B cell (primary cell): Measurements from ENCODE around the gene ELK4. TPM values are rescaled to one million over a fixed set of nuclear protein-coding genes. Genes with fewer than 3 reads are reported as not detected.

Source experiments
- ATAC-seq: fragments of 200-7000 bp; cut with Tn5 transposase; one replicate; pipeline ENCODE4 v1.10.0; 2021; ENCODE audit warnings: low read depth, mild to moderate bottlenecking, moderate number of reproducible peaks, moderate library complexity
- CTCF ChIA-PET: fragments of 350-600 bp; sonication (Branson Sonifier 250); formaldehyde crosslinking; loops from one replicate; lab custom pipeline; 2021; ENCODE audit warnings: antibody characterized with exemption, inconsistent platforms; lab: Charles Lee
- POLR2A ChIA-PET: fragments of 350-600 bp; sonication (Branson Sonifier 250); formaldehyde crosslinking; loops from one replicate; lab custom pipeline; 2021; ENCODE audit warnings: antibody characterized with exemption; lab: Charles Lee
- DNase-seq: peaks from one replicate; pipeline ENCODE4 v3.0.0; 2013
- H2AFZ ChIP-seq: 2 replicates; pipeline ENCODE4 v1.6.1; 2012; ENCODE audit warnings: mild to moderate bottlenecking, low read depth, low read length; ENCODE audit not compliant: insufficient read depth, poor library complexity, severe bottlenecking
- H3K27ac ChIP-seq, 2 donors: 1 replicate in 1 of 2; 2 replicates in 1 of 2; pipeline ENCODE4 v1.5.1; 2012 to 2013; ENCODE audit warnings: low read length in 2 of 2, mild to moderate bottlenecking in 2 of 2, moderate library complexity in 1 of 2
- H3K27me3 ChIP-seq, 4 experiments: fragments of 200-600 bp in 1 of 4; sonication (generic) in 1 of 4; replicated peaks in 1 of 4; 1 replicate in 2 of 4; 2 replicates in 2 of 4; pipeline versions ENCODE4 v1.6.1 to v1.7.0; 2013 to 2016; ENCODE audit warnings: low read length in 3 of 4, mild to moderate bottlenecking in 2 of 4, mixed read lengths in 1 of 4, moderate library complexity in 1 of 4; ENCODE audit not compliant: insufficient read depth in 4 of 4, control insufficient read depth in 3 of 4; ENCODE audit errors: control extremely low read depth in 1 of 4
- H3K36me3 ChIP-seq, 2 experiments: replicated peaks in 1 of 2; 1 replicate in 1 of 2; 2 replicates in 1 of 2; pipeline versions ENCODE4 v1.6.1 to v1.7.1; 2013; ENCODE audit warnings: low read length in 1 of 2; ENCODE audit not compliant: insufficient read depth in 2 of 2, control insufficient read depth in 1 of 2; ENCODE audit errors: control extremely low read depth in 1 of 2, extremely low read depth in 1 of 2
- H3K4me1 ChIP-seq, 2 donors: fragments of 200-600 bp in 1 of 2; sonication (generic) in 1 of 2; 1 replicate in 1 of 2; 2 replicates in 1 of 2; pipeline versions ENCODE4 v1.5.1 to v1.6.1; 2013 to 2017; ENCODE audit warnings: low read length in 2 of 2; ENCODE audit not compliant: control insufficient read depth in 2 of 2, insufficient read depth in 2 of 2
- H3K4me2 ChIP-seq: replicated peaks from 2 replicates; pipeline ENCODE3; 2012; ENCODE audit warnings: mild to moderate bottlenecking, low read depth, low read length; ENCODE audit not compliant: poor library complexity, severe bottlenecking
- H3K4me3 ChIP-seq, 5 experiments: fragments of 200-600 bp in 1 of 5; sonication (generic) in 1 of 5; 1 replicate in 3 of 5; 2 replicates in 2 of 5; pipeline versions ENCODE4 v1.5.1 to v1.7.0; 2011 to 2016; ENCODE audit warnings: low read length in 4 of 5, mild to moderate bottlenecking in 4 of 5, low read depth in 2 of 5, control low read depth in 1 of 5, moderate library complexity in 1 of 5; ENCODE audit not compliant: insufficient read depth in 1 of 5; ENCODE audit errors: control extremely low read depth in 1 of 5, extremely low read depth in 1 of 5
- H3K79me2 ChIP-seq: fragments of 200-600 bp; sonication (generic); one replicate; pipeline ENCODE4 v1.6.0; 2016; ENCODE audit warnings: low read length; ENCODE audit not compliant: control insufficient read depth, insufficient read depth
- H3K9ac ChIP-seq: fragments of 200-600 bp; sonication (generic); 2 replicates; pipeline ENCODE4 v1.6.1; 2017; ENCODE audit warnings: mild to moderate bottlenecking, low read length, moderate library complexity
- H3K9me3 ChIP-seq, 3 donors: one replicate each; pipeline versions ENCODE4 v1.6.1 to v1.7.1; 2013; ENCODE audit warnings: low read length in 2 of 3; ENCODE audit not compliant: control insufficient read depth in 2 of 3, insufficient read depth in 1 of 3; ENCODE audit errors: control extremely low read depth in 1 of 3
- H4K20me1 ChIP-seq: 2 replicates; pipeline ENCODE4 v1.6.0; 2012; ENCODE audit warnings: mild to moderate bottlenecking, low read length; ENCODE audit not compliant: insufficient read depth, control insufficient read depth, poor library complexity, severe bottlenecking
- H3K27ac Mint-ChIP-seq: one replicate; pipeline ENCODE4 v1.8.0; 2021; ENCODE audit warnings: mixed read lengths
- H3K27me3 Mint-ChIP-seq: one replicate; pipeline ENCODE4 v1.8.0; 2021; ENCODE audit warnings: mixed read lengths
- H3K4me1 Mint-ChIP-seq: one replicate; pipeline ENCODE4 v1.8.0; 2021; ENCODE audit warnings: mixed read lengths
- H3K4me3 Mint-ChIP-seq: one replicate; pipeline ENCODE4 v1.8.0; 2021; ENCODE audit warnings: mixed read lengths
- H3K9me3 Mint-ChIP-seq: one replicate; pipeline ENCODE4 v1.8.0; 2022; ENCODE audit warnings: mixed read lengths; ENCODE audit not compliant: insufficient read depth
- CTCF ChIP-seq: fragments of 200-600 bp; IDR thresholded peaks from one replicate; pipeline ENCODE4 v1.8.0; 2022; ENCODE audit warnings: antibody characterized with exemption, mild to moderate bottlenecking
- EZH2 ChIP-seq: IDR thresholded peaks from 2 replicates; pipeline ENCODE4 v1.6.1; 2012; ENCODE audit warnings: borderline replicate concordance, low read depth, mild to moderate bottlenecking, moderate library complexity, low read length; ENCODE audit not compliant: insufficient read depth, poor library complexity, severe bottlenecking
- WGBS: methylation state at CpG from one replicate; pipeline ENCODE4 v1.1.5; 2013; ENCODE audit warnings: missing lambda C conversion rate; ENCODE audit not compliant: insufficient coverage; 5-methylcytosine and 5-hydroxymethylcytosine counted together
- intact Hi-C: fragments of 100-400 bp; cut with micrococcal nuclease; formaldehyde crosslinking; loops from one replicate; pipeline ENCODE4 v1.10.0; 2022
- polyA plus RNA-seq: library from polyadenylated mRNA; depleted of rRNA; stranded (reverse); fragments of >200 nt; gene quantifications from 2 replicates; pipeline ENCODE4 v1.2.3, GENCODE V29; 2012
- total RNA-seq, 2 donors: library from RNA; stranded (reverse); fragments of 120-200 nt in 1 of 2; gene quantifications; 1 replicate in 1 of 2; 2 replicates in 1 of 2; pipeline versions ENCODE4 v1.2.3 to v1.2.4, GENCODE V29; 2013 to 2022

ELK4 gene
- total and polyA plus RNA-seq, 2 donors (not counting 1 experiment from before 2014, with no cell fraction given): 11.0 to 151 TPM

DNA sequence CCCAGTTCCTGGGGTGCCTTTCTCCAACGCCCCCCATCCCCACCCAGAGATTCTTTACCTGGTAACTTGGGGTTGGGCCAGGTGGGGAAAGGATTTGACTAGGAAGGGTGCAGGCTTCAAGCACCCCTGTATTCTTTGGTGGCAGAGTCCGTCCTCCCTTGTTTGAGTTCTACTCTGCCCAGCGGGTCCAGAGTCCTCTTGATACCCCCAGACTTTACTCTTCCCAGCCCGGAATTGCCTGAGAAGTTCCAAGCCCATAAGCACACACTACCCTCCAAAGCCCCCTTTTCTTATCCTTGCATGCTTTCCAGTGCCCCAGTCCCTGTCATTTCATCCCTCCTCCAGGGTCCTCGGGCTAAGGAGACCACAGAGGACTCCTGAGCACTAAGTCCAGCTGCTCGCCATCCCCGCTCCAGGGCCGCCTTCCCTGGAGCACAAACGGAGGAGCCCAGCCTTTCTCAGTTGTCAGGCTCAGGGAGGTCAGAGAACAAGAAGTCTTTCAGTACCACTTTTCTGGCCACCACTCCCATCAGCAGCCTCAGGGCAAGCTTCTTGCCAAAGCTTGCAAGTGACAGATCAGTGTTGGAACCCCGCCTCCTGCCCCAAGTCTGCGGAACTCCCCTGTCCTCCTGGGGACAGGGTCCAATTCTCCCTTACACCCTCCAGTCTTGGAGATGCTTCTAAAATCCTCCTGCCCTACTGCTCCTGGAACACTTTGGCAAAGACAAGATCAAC lies 36.3 kb upstream of the ELK4 start:
- DNase-seq (peak; percentile 47), ATAC-seq (no peak)
- CTCF ChIA-PET: interaction anchor here (0.9 to 23.2 kb wide), 11 partner anchors 9 to 309 kb away, joined by 3 to 943 read pairs (median 5); partner anchors contain the start of gene SLC45A3
- peak overlapping the region; percentile 54 for H3K9ac ChIP-seq
- H3K79me2 ChIP-seq: peaks cover 51% of the 10 kb centered on the region
- Mint-ChIP-seq H3K27ac (peak overlapping the region; percentile 88), H3K4me3 (peak overlapping the region; percentile 74), H3K9me3 (no peaks in the 10 kb centered on the region), H3K27me3 (no peaks in the 10 kb centered on the region), H3K4me1 (peaks cover 78% of the 10 kb centered on the region)
- H3K9me3 ChIP-seq: no peaks in the 10 kb centered on the region
- peak overlapping the region; percentile 83 for H3K4me2 ChIP-seq
- peaks cover 0 to 7% of the 10 kb centered on the region in 2 experiments for H3K36me3 ChIP-seq
- no peak overlapping the region for H2AFZ ChIP-seq
- intact Hi-C loops: loop anchor here (2.0 kb wide), 2 partner anchors 43 to 81 kb away; no protein-coding TSS in a partner anchor
- no peaks in the 10 kb centered on the region for H4K20me1 ChIP-seq
- 88% methylated on average over 10 of the region's 11 CpGs for WGBS
- POLR2A ChIA-PET: interaction anchor here (0.8 to 1.7 kb wide), 3 partner anchors 12 to 347 kb away, joined by 3 to 9 read pairs (median 3); partner anchors contain the start of gene SLC45A3
- H3K4me3 ChIP-seq: peak overlapping the region in 1 of 5 experiments; percentile 47
- H3K27me3 ChIP-seq: no peaks in the 10 kb centered on the region
- H3K27ac ChIP-seq: peak overlapping the region; percentile 89 to 93
- TF ChIP-seq CTCF (no peak), EZH2 (no peak)
- peaks cover 86 to 90% of the 10 kb centered on the region in 2 donors for H3K4me1 ChIP-seq
